SJCRH30 (cell line): ENCODE data around the gene RPL31. TPM values are rescaled to one million over a fixed set of nuclear protein-coding genes. Genes with fewer than 3 reads are reported as not detected.

ENCODE experiments used
- DNase-seq, 2 experiments: peaks; one replicate each; pipeline ENCODE4 v3.0.0-alpha.2; 2015 to 2020
- H3K27ac ChIP-seq: fragments of 250-450 bp; sonication (Bioruptor Pico); 2 replicates; pipeline ENCODE4 v1.5.1; 2020; ENCODE audit warnings: mild to moderate bottlenecking, moderate library complexity
- H3K27me3 ChIP-seq: fragments of 250-450 bp; sonication (Bioruptor Pico); 2 replicates; pipeline ENCODE4 v1.5.1; 2020; ENCODE audit warnings: mild to moderate bottlenecking, moderate library complexity
- H3K36me3 ChIP-seq: fragments of 250-450 bp; sonication (Bioruptor Pico); 2 replicates; pipeline ENCODE4 v1.5.1; 2020; ENCODE audit warnings: mild to moderate bottlenecking, moderate library complexity
- H3K4me1 ChIP-seq: fragments of 250-450 bp; sonication (Bioruptor Pico); 2 replicates; pipeline ENCODE4 v1.5.1; 2020; ENCODE audit warnings: mild to moderate bottlenecking, moderate library complexity
- H3K4me3 ChIP-seq: fragments of 250-450 bp; sonication (Bioruptor Pico); 2 replicates; pipeline ENCODE4 v1.5.1; 2020; ENCODE audit warnings: mild to moderate bottlenecking, moderate library complexity
- H3K9me3 ChIP-seq: fragments of 250-450 bp; sonication (Bioruptor Pico); replicated peaks from 2 replicates; pipeline ENCODE4 v1.5.1; 2020; ENCODE audit warnings: mild to moderate bottlenecking, moderate library complexity
- total RNA-seq: library from RNA; depleted of rRNA; stranded (reverse); fragments of >200 nt; shearing (Covaris generic); gene quantifications from 2 replicates; pipeline ENCODE4 v1.2.3, GENCODE V29; 2014

The RPL31 gene
- total RNA-seq, 1 experiment from 2014 or later, result 2,572 TPM

- no peaks in the 10 kb centered on the region for H3K27me3 ChIP-seq
- no peak overlapping the region for H3K27ac ChIP-seq
- no peaks in the 10 kb centered on the region for H3K9me3 ChIP-seq
- H3K36me3 ChIP-seq, result peaks cover 11% of the 10 kb centered on the region; the same call in 1 of the 2 replicates
- H3K4me1 ChIP-seq, result no peaks in the 10 kb centered on the region
- DNase-seq, result no peak
- no peak overlapping the region for H3K4me3 ChIP-seq
These were observed 16.8 kb downstream of the RPL31 start for GRCh38 chr2:101018934-101019333.

GRCh38 chr2:101022221-101022620 is 20.1 kb downstream of the RPL31 start:
- DNase-seq, result no peak
- Histone ChIP-seq H3K27me3 (no peaks in the 10 kb centered on the region), H3K27ac (no peak overlapping the region), H3K36me3 (peaks cover 9% of the 10 kb centered on the region; the same call in 1 of the 2 replicates), H3K4me3 (no peak overlapping the region), H3K9me3 (no peaks in the 10 kb centered on the region), H3K4me1 (no peaks in the 10 kb centered on the region)

- 0 out of 2 replicates have a peak, but pooled peaks cover 3% of the 10 kb centered on the region for H3K36me3 ChIP-seq
- H3K27ac ChIP-seq, result no peak overlapping the region
- DNase-seq, result no peak
- H3K27me3 ChIP-seq, result no peaks in the 10 kb centered on the region
- H3K4me1 ChIP-seq, result no peaks in the 10 kb centered on the region
- no peak overlapping the region for H3K4me3 ChIP-seq
- no peaks in the 10 kb centered on the region for H3K9me3 ChIP-seq
These were observed 21.4 kb downstream of the RPL31 start for GRCh38 chr2:101023327-101024107.

- no peaks in the 10 kb centered on the region for H3K27me3 ChIP-seq
- no peaks in the 10 kb centered on the region for H3K9me3 ChIP-seq
- no peak for DNase-seq
- H3K4me1 ChIP-seq, result no peaks in the 10 kb centered on the region
- H3K4me3 ChIP-seq, result no peak overlapping the region
- H3K27ac ChIP-seq, result no peak overlapping the region
- 0 out of 2 replicates have a peak, but pooled peaks cover 3% of the 10 kb centered on the region for H3K36me3 ChIP-seq
These were observed 23.5 kb downstream of the RPL31 start for GRCh38 chr2:101025561-101025960.

GRCh38 chr2:101026253-101026701 is 24.2 kb downstream of the RPL31 start:
- H3K4me1 ChIP-seq, result no peaks in the 10 kb centered on the region
- H3K4me3 ChIP-seq, result no peak overlapping the region
- H3K27me3 ChIP-seq, result no peaks in the 10 kb centered on the region
- no peaks in the 10 kb centered on the region for H3K9me3 ChIP-seq
- 0 out of 2 replicates have a peak, but pooled peaks cover 3% of the 10 kb centered on the region for H3K36me3 ChIP-seq
- no peak overlapping the region for H3K27ac ChIP-seq
- no peak for DNase-seq

GRCh38 chr2:101026923-101027469 is 24.9 kb downstream of the RPL31 start:
- no peaks in the 10 kb centered on the region for H3K9me3 ChIP-seq
- no peak overlapping the region for H3K4me3 ChIP-seq
- H3K4me1 ChIP-seq, result no peaks in the 10 kb centered on the region
- 0 out of 2 replicates have a peak, but pooled peaks cover 3% of the 10 kb centered on the region for H3K36me3 ChIP-seq
- DNase-seq, result no peak
- no peaks in the 10 kb centered on the region for H3K27me3 ChIP-seq
- H3K27ac ChIP-seq, result no peak overlapping the region

- H3K9me3 ChIP-seq, result no peaks in the 10 kb centered on the region
- H3K4me1 ChIP-seq, result no peaks in the 10 kb centered on the region
- H3K27ac ChIP-seq, result no peak overlapping the region
- no peak overlapping the region for H3K4me3 ChIP-seq
- DNase-seq, result no peak
- H3K27me3 ChIP-seq, result no peaks in the 10 kb centered on the region
- 0 out of 2 replicates have a peak, but pooled peaks cover 3% of the 10 kb centered on the region for H3K36me3 ChIP-seq
These were observed 25.8 kb downstream of the RPL31 start for GRCh38 chr2:101027852-101028251.

- Histone ChIP-seq H3K27me3 (no peaks in the 10 kb centered on the region), H3K36me3 (no peaks in the 10 kb centered on the region), H3K4me1 (no peaks in the 10 kb centered on the region), H3K4me3 (no peak overlapping the region), H3K9me3 (no peaks in the 10 kb centered on the region), H3K27ac (no peak overlapping the region)
- no peak for DNase-seq
These were observed 28.9 kb downstream of the RPL31 start for GRCh38 chr2:101030866-101031554.

- no peak overlapping the region for H3K27ac ChIP-seq
- H3K27me3 ChIP-seq, result no peaks in the 10 kb centered on the region
- DNase-seq, result no peak
- H3K36me3 ChIP-seq, result no peaks in the 10 kb centered on the region
- no peak overlapping the region for H3K4me3 ChIP-seq
- H3K4me1 ChIP-seq, result no peaks in the 10 kb centered on the region
- H3K9me3 ChIP-seq, result no peaks in the 10 kb centered on the region
These were observed 30.1 kb downstream of the RPL31 start for GRCh38 chr2:101032084-101032776.

GRCh38 chr2:101036562-101036961 is 34.5 kb downstream of the RPL31 start:
- Histone ChIP-seq H3K27ac (no peak overlapping the region), H3K27me3 (no peaks in the 10 kb centered on the region), H3K36me3 (no peaks in the 10 kb centered on the region), H3K9me3 (no peaks in the 10 kb centered on the region), H3K4me1 (no peaks in the 10 kb centered on the region), H3K4me3 (no peak overlapping the region)
- peak in 1 of 2 experiments; percentile 29 for DNase-seq

GRCh38 chr2:101037161-101037755 is 35.2 kb downstream of the RPL31 start:
- no peak for DNase-seq
- H3K4me1 ChIP-seq, result no peaks in the 10 kb centered on the region

GRCh38 chr2:101038455-101039255 is 36.6 kb downstream of the RPL31 start:
- Histone ChIP-seq H3K27ac (no peak overlapping the region), H3K36me3 (no peaks in the 10 kb centered on the region), H3K4me3 (no peak overlapping the region), H3K9me3 (no peaks in the 10 kb centered on the region), H3K27me3 (no peaks in the 10 kb centered on the region), H3K4me1 (no peaks in the 10 kb centered on the region)
- peak; percentile 25 to 49 for DNase-seq

More at GRCh38 chr2:101037161-101037755, 35.2 kb downstream of the RPL31 start:
- Histone ChIP-seq H3K27ac (no peak overlapping the region), H3K36me3 (no peaks in the 10 kb centered on the region), H3K4me3 (no peak overlapping the region), H3K27me3 (no peaks in the 10 kb centered on the region), H3K9me3 (no peaks in the 10 kb centered on the region)

GRCh38 chr2:101040072-101040471 is 38.0 kb downstream of the RPL31 start:
- Histone ChIP-seq H3K27ac (no peak overlapping the region), H3K36me3 (no peaks in the 10 kb centered on the region), H3K9me3 (no peaks in the 10 kb centered on the region), H3K4me3 (no peak overlapping the region), H3K27me3 (no peaks in the 10 kb centered on the region), H3K4me1 (no peaks in the 10 kb centered on the region)
- DNase-seq, result no peak

- no peak overlapping the region for H3K27ac ChIP-seq
These were observed 38.7 kb downstream of the RPL31 start for GRCh38 chr2:101040761-101041160.

More at GRCh38 chr2:101040761-101041160, 38.7 kb downstream of the RPL31 start:
- Histone ChIP-seq H3K27me3 (no peaks in the 10 kb centered on the region), H3K4me3 (no peak overlapping the region), H3K36me3 (no peaks in the 10 kb centered on the region), H3K9me3 (no peaks in the 10 kb centered on the region), H3K4me1 (no peaks in the 10 kb centered on the region)
- no peak for DNase-seq
